HEK293 (cell line): ENCODE data around the gene C2CD3.

Source experiments
- ZIC2 ChIP-seq: fragments of 450-650 bp; formaldehyde crosslinking; IDR thresholded peaks from 2 replicates; pipeline ENCODE4 v1.5.1; 2016; ENCODE audit warnings: missing biosample characterization, missing genetic modification characterization
- ZNF146 ChIP-seq: fragments of 450-650 bp; formaldehyde crosslinking; IDR thresholded peaks from 2 replicates; pipeline ENCODE4 v1.5.1; 2016; ENCODE audit warnings: missing biosample characterization, missing genetic modification characterization
- TF ChIP-seq, protein P1 (sequence below): fragments of 450-650 bp; formaldehyde crosslinking; optimal IDR thresholded peaks from 2 replicates; pipeline ENCODE3; 2016; ENCODE audit warnings: missing biosample characterization, mild to moderate bottlenecking, missing genetic modification characterization

- TF ChIP-seq, protein P1, sequence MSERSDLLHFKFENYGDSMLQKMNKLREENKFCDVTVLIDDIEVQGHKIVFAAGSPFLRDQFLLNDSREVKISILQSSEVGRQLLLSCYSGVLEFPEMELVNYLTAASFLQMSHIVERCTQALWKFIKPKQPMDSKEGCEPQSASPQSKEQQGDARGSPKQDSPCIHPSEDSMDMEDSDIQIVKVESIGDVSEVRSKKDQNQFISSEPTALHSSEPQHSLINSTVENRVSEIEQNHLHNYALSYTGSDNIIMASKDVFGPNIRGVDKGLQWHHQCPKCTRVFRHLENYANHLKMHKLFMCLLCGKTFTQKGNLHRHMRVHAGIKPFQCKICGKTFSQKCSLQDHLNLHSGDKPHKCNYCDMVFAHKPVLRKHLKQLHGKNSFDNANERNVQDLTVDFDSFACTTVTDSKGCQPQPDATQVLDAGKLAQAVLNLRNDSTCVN, result no peak
- TF ChIP-seq ZNF146 (tag by site-specific recombination), result no peak
- TF ChIP-seq ZIC2 (tag by site-specific recombination), result no peak
These were observed 70.6 kb downstream of the C2CD3 start for GRCh38 chr11:74100231-74100630.
